Gastrocnemius medialis (tissue), 4 donors: ENCODE results near the gene ADH6. TPM values are rescaled to one million over a fixed set of nuclear protein-coding genes. Genes with fewer than 3 reads are reported as not detected.
A peak's percentile ranks its signal among the peaks of the same experiment; 100 is the strongest.

Source experiments
- ATAC-seq, 2 donors: fragments of 150-250 bp; one replicate each; pipeline ENCODE4 v1.9.1; 2016
- DNase-seq, 2 donors: peaks; one replicate each; pipeline ENCODE4 v3.0.0-alpha.2; 2019
- H3K27ac ChIP-seq, 4 donors: fragments of 200-600 bp; sonication (generic); 1 replicate in 1 of 4; 2 replicates in 3 of 4; pipeline ENCODE4 v1.5.1; 2016 to 2018; ENCODE audit warnings: mild to moderate bottlenecking in 2 of 4, moderate library complexity in 1 of 4
- H3K27me3 ChIP-seq, 3 donors: fragments of 200-600 bp; sonication (generic) in 2 of 3; 1 replicate in 1 of 3; 2 replicates in 2 of 3; pipeline versions ENCODE4 v1.5.1 to v1.6.0; 2016 to 2019; ENCODE audit warnings: mild to moderate bottlenecking in 1 of 3, moderate library complexity in 1 of 3
- H3K36me3 ChIP-seq, 2 donors: fragments of 200-600 bp; sonication (generic) in 1 of 2; one replicate each; pipeline ENCODE4 v1.5.1; 2017 to 2018
- H3K4me1 ChIP-seq, 2 donors: fragments of 200-600 bp; sonication (generic) in 1 of 2; one replicate each; pipeline ENCODE4 v1.5.1; 2016 to 2017; ENCODE audit warnings: mild to moderate bottlenecking in 2 of 2
- H3K4me3 ChIP-seq, 4 donors: fragments of 200-600 bp; sonication (generic) in 3 of 4; 1 replicate in 1 of 4; 2 replicates in 3 of 4; pipeline ENCODE4 v1.5.1; 2016 to 2019; ENCODE audit warnings: mild to moderate bottlenecking in 2 of 4
- H3K9me3 ChIP-seq, 3 donors: fragments of 200-600 bp; sonication (generic) in 2 of 3; 1 replicate in 1 of 3; 2 replicates in 2 of 3; pipeline ENCODE4 v1.5.1; 2016 to 2019
- POLR2A ChIP-seq, 2 donors: fragments of 450-650 bp; IDR thresholded peaks; one replicate each; pipeline ENCODE4 v1.6.1; 2017; ENCODE audit warnings: antibody characterized with exemption in 2 of 2, mild to moderate bottlenecking in 2 of 2, moderate library complexity in 2 of 2
- in situ Hi-C, 4 donors: fragments of 200-750 bp; cut with MboI; loops; one replicate each; pipeline versions ENCODE4 v1.15.0 to v1.8.0; 2017; ENCODE audit warnings: low sequenced_read_pairs in 4 of 4
- intact Hi-C: fragments of 100-400 bp; cut with DNase I; formaldehyde crosslinking; loops from one replicate; pipeline ENCODE4 v1.15.1; 2023; ENCODE audit warnings: low total_unique reads
- total RNA-seq, 4 donors: library from RNA; depleted of rRNA; stranded (reverse); fragments of >200 nt; gene quantifications; one replicate each; pipeline versions ENCODE4 v1.1.0 to v1.2.3, GENCODE V29; 2016
- TF ChIP-seq, protein P1 (sequence below), 5 experiments: fragments of 450-650 bp in 3 of 5; fragments of 200-600 bp in 2 of 5; sonication (generic) in 2 of 5; IDR thresholded peaks in 4 of 5; conservative IDR thresholded peaks in 1 of 5; 1 replicate in 4 of 5; 2 replicates in 1 of 5; pipeline ENCODE4 v1.5.1; 2016 to 2019; ENCODE audit warnings: antibody characterized with exemption in 5 of 5, mild to moderate bottlenecking in 3 of 5, moderate library complexity in 3 of 5

ADH6 gene
- total RNA-seq, 4 donors from 2014 or later = 0.16 to 0.49 TPM; not detected in 2

DNA sequence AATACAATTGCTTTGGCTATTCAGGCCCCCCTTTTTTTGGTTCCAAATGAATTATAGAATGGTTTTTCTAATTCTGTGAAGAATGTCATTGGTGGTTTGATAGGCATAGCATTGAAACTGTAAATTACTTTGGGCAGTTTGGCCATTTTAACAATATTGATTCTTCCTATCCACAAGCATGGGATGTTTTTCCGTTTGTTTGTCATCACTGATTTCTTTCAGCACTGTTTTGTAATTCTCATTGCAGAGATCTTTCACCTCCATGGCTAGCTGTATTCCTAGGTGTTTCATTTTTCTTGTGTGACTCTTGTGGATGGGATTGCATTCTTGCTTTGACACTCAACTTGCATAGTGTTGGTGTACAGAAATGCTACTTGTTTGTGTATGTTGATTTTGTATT is 33.0 kb downstream of the ADH6 start:
- in situ Hi-C loops = no loop called here
- no peak for TF ChIP-seq POLR2A (IDR thresholded peaks at IDR 0.05)

GRCh38 chr4:99185581-99185980 is 33.5 kb downstream of the ADH6 start:
- intact Hi-C loops = no loop called here
- Histone ChIP-seq H3K4me1 (no peaks in the 10 kb centered on the region), H3K27me3 (no peaks in the 10 kb centered on the region), H3K36me3 (no peaks in the 10 kb centered on the region), H3K9me3 (no peaks in the 10 kb centered on the region), H3K4me3 (no peak overlapping the region), H3K27ac (no peak overlapping the region)
- TF ChIP-seq, protein P1, sequence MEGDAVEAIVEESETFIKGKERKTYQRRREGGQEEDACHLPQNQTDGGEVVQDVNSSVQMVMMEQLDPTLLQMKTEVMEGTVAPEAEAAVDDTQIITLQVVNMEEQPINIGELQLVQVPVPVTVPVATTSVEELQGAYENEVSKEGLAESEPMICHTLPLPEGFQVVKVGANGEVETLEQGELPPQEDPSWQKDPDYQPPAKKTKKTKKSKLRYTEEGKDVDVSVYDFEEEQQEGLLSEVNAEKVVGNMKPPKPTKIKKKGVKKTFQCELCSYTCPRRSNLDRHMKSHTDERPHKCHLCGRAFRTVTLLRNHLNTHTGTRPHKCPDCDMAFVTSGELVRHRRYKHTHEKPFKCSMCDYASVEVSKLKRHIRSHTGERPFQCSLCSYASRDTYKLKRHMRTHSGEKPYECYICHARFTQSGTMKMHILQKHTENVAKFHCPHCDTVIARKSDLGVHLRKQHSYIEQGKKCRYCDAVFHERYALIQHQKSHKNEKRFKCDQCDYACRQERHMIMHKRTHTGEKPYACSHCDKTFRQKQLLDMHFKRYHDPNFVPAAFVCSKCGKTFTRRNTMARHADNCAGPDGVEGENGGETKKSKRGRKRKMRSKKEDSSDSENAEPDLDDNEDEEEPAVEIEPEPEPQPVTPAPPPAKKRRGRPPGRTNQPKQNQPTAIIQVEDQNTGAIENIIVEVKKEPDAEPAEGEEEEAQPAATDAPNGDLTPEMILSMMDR (IDR thresholded peaks at IDR 0.05 in 4 of 5, conservative IDR thresholded peaks at IDR 0.05 in 1 of 5) = no peak
- no peak for TF ChIP-seq POLR2A (IDR thresholded peaks at IDR 0.05)
- ATAC-seq (no peak), DNase-seq (no peak)
- in situ Hi-C loops = no loop called here

More for the DNA sequence above, 33.0 kb downstream of the ADH6 start:
- ATAC-seq (no peak), DNase-seq (no peak)
- H3K27ac ChIP-seq = no peak overlapping the region
- no peaks in the 10 kb centered on the region for H3K27me3 ChIP-seq
- no peaks in the 10 kb centered on the region for H3K4me1 ChIP-seq
- no peak overlapping the region for H3K4me3 ChIP-seq
- H3K36me3 ChIP-seq = no peaks in the 10 kb centered on the region
- intact Hi-C loops = no loop called here
- H3K9me3 ChIP-seq = no peaks in the 10 kb centered on the region

- in situ Hi-C loops (no loop called here), intact Hi-C loops (no loop called here)
- Histone ChIP-seq H3K4me1 (no peaks in the 10 kb centered on the region), H3K4me3 (no peak overlapping the region), H3K27ac (no peak overlapping the region), H3K27me3 (no peaks in the 10 kb centered on the region), H3K36me3 (no peaks in the 10 kb centered on the region), H3K9me3 (no peaks in the 10 kb centered on the region)
- TF ChIP-seq, protein P1 (IDR thresholded peaks at IDR 0.05 in 4 of 5, conservative IDR thresholded peaks at IDR 0.05 in 1 of 5) = no peak
- TF ChIP-seq POLR2A (IDR thresholded peaks at IDR 0.05) = no peak
- ATAC-seq = peak; percentile 58 to 78
- peak; percentile 25 to 31 for DNase-seq
Observed at GRCh38 chr4:99180382-99181070, 38.5 kb downstream of the ADH6 start.

DNA sequence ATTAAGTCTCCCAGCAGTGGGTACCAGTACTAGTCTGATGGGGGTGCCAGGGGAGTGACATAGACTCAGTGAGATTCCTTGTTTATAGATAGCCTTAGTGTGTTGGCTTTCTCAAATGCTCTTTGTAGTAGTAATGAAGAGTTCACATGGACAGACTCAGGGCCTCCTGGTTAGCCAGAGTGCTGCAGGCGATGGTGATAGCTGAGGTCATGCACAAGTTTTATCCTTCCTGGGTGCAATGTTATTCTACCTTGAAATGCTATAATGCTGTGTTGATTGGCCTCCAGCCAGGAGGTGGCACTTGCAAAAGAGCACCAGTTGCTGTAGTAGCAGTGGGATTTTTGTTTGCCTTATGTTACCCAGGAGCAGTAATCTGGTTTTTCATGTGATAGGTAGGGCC is 39.4 kb downstream of the ADH6 start:
- TF ChIP-seq, protein P1 (IDR thresholded peaks at IDR 0.05 in 4 of 5, conservative IDR thresholded peaks at IDR 0.05 in 1 of 5) = no peak
- no peak for TF ChIP-seq POLR2A (IDR thresholded peaks at IDR 0.05)
- ATAC-seq (no peak), DNase-seq (no peak)
- Histone ChIP-seq H3K9me3 (no peaks in the 10 kb centered on the region), H3K4me3 (no peak overlapping the region), H3K36me3 (no peaks in the 10 kb centered on the region), H3K27me3 (no peaks in the 10 kb centered on the region), H3K27ac (no peak overlapping the region), H3K4me1 (no peaks in the 10 kb centered on the region)
- in situ Hi-C loops = no loop called here
- intact Hi-C loops = no loop called here

GRCh38 chr4:99179178-99179577 is 39.9 kb downstream of the ADH6 start:
- ATAC-seq (no peak), DNase-seq (no peak)
- Histone ChIP-seq H3K36me3 (no peaks in the 10 kb centered on the region), H3K27ac (no peak overlapping the region), H3K4me3 (no peak overlapping the region), H3K27me3 (no peaks in the 10 kb centered on the region), H3K4me1 (no peaks in the 10 kb centered on the region), H3K9me3 (no peaks in the 10 kb centered on the region)
- TF ChIP-seq POLR2A (IDR thresholded peaks at IDR 0.05) = no peak
- TF ChIP-seq, protein P1 (IDR thresholded peaks at IDR 0.05 in 4 of 5, conservative IDR thresholded peaks at IDR 0.05 in 1 of 5) = no peak
- intact Hi-C loops = no loop called here
- in situ Hi-C loops = no loop called here
